ENCODE results near the gene ROBO1.

GRCh38 chr3:79278681-79279080 lies 489.1 kb downstream of the ROBO1 start:
- TF ChIP-seq, protein P1, sequence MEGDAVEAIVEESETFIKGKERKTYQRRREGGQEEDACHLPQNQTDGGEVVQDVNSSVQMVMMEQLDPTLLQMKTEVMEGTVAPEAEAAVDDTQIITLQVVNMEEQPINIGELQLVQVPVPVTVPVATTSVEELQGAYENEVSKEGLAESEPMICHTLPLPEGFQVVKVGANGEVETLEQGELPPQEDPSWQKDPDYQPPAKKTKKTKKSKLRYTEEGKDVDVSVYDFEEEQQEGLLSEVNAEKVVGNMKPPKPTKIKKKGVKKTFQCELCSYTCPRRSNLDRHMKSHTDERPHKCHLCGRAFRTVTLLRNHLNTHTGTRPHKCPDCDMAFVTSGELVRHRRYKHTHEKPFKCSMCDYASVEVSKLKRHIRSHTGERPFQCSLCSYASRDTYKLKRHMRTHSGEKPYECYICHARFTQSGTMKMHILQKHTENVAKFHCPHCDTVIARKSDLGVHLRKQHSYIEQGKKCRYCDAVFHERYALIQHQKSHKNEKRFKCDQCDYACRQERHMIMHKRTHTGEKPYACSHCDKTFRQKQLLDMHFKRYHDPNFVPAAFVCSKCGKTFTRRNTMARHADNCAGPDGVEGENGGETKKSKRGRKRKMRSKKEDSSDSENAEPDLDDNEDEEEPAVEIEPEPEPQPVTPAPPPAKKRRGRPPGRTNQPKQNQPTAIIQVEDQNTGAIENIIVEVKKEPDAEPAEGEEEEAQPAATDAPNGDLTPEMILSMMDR (IDR thresholded peaks at IDR 0.05) = no peak
- TF ChIP-seq POLR2A (IDR thresholded peaks at IDR 0.05) = no peak

Measured in right lobe of liver (tissue), 4 donors.